Liver (tissue), 9 donors: ENCODE data around the gene ATXN1. TPM values are rescaled to one million over a fixed set of nuclear protein-coding genes. Genes with fewer than 3 reads are reported as not detected.

Source experiments
- DNase-seq: peaks from one replicate; pipeline ENCODE4 v3.0.0-alpha.2; 2017; ENCODE audit warnings: low spot score
- H3K27ac ChIP-seq, 2 donors: one replicate each; pipeline ENCODE4 v1.7.0; 2013; ENCODE audit warnings: inconsistent platforms in 2 of 2, low read length in 2 of 2, control low read depth in 1 of 2, low read depth in 1 of 2, mild to moderate bottlenecking in 1 of 2
- H3K27me3 ChIP-seq, 4 donors: one replicate each; pipeline versions ENCODE4 v1.6.1 to v1.7.0; 2013; ENCODE audit warnings: low read length in 3 of 4, inconsistent platforms in 1 of 4, mild to moderate bottlenecking in 1 of 4, moderate library complexity in 1 of 4; ENCODE audit not compliant: control insufficient read depth in 4 of 4, insufficient read depth in 4 of 4
- H3K36me3 ChIP-seq, 4 donors: one replicate each; pipeline versions ENCODE4 v1.6.1 to v1.7.0; 2013; ENCODE audit warnings: low read length in 3 of 4, mild to moderate bottlenecking in 3 of 4, low read depth in 1 of 4, moderate library complexity in 1 of 4; ENCODE audit not compliant: control insufficient read depth in 4 of 4, insufficient read depth in 3 of 4
- H3K4me1 ChIP-seq, 4 donors: one replicate each; pipeline versions ENCODE4 v1.6.1 to v1.7.0; 2013; ENCODE audit warnings: low read length in 3 of 4, mild to moderate bottlenecking in 3 of 4, moderate library complexity in 1 of 4; ENCODE audit not compliant: control insufficient read depth in 4 of 4, insufficient read depth in 4 of 4
- H3K4me3 ChIP-seq, 3 donors: one replicate each; pipeline versions ENCODE4 v1.6.1 to v1.7.0; 2013; ENCODE audit warnings: low read length in 3 of 3, control low read depth in 1 of 3, low read depth in 1 of 3, mild to moderate bottlenecking in 1 of 3
- H3K9ac ChIP-seq, 2 donors: one replicate each; pipeline ENCODE4 v1.7.0; 2013; ENCODE audit warnings: low read length in 2 of 2, mild to moderate bottlenecking in 2 of 2, moderate library complexity in 2 of 2, control low read depth in 1 of 2, low read depth in 1 of 2
- H3K9me3 ChIP-seq, 4 donors: one replicate each; pipeline versions ENCODE4 v1.6.1 to v1.7.0; 2013; ENCODE audit warnings: low read length in 3 of 4; ENCODE audit not compliant: control insufficient read depth in 4 of 4
- CTCF ChIP-seq: fragments of 150-350 bp; IDR thresholded peaks from 2 replicates; pipeline ENCODE4 v1.5.1; 2017; ENCODE audit warnings: improper control_type of control experiment, low read depth, low read length; ENCODE audit not compliant: missing input control
- EGR1 ChIP-seq, 2 donors: IDR thresholded peaks; 2 replicates each; pipeline ENCODE4 v1.6.1; 2016 to 2018; ENCODE audit warnings: antibody characterized with exemption in 2 of 2, low read depth in 2 of 2
- FOXA1 ChIP-seq: IDR thresholded peaks from 2 replicates; pipeline ENCODE4 v1.6.1; 2016; ENCODE audit warnings: antibody characterized with exemption
- FOXA2 ChIP-seq: IDR thresholded peaks from 2 replicates; pipeline ENCODE4 v1.6.1; 2016; ENCODE audit warnings: antibody characterized with exemption
- GABPA ChIP-seq, 2 donors: IDR thresholded peaks in 1 of 2; conservative IDR thresholded peaks in 1 of 2; 2 replicates each; pipeline ENCODE4 v1.6.1; 2016; ENCODE audit warnings: antibody characterized with exemption in 2 of 2, mild to moderate bottlenecking in 1 of 2, moderate library complexity in 1 of 2
- HNF4A ChIP-seq, 2 donors: conservative IDR thresholded peaks; 2 replicates each; pipeline ENCODE4 v1.6.1; 2016; ENCODE audit warnings: antibody characterized with exemption in 2 of 2, mild to moderate bottlenecking in 2 of 2
- HNF4G ChIP-seq: IDR thresholded peaks from 2 replicates; pipeline ENCODE4 v1.6.1; 2016; ENCODE audit warnings: antibody characterized with exemption
- JUND ChIP-seq, 2 donors: IDR thresholded peaks; 2 replicates each; pipeline ENCODE4 v1.6.1; 2016; ENCODE audit warnings: antibody characterized with exemption in 2 of 2
- NR2F2 ChIP-seq: IDR thresholded peaks from 2 replicates; pipeline ENCODE4 v1.6.1; 2016; ENCODE audit warnings: antibody characterized with exemption
- RAD21 ChIP-seq, 2 donors: IDR thresholded peaks; 2 replicates each; pipeline ENCODE4 v1.6.1; 2016; ENCODE audit warnings: antibody characterized with exemption in 2 of 2, mild to moderate bottlenecking in 2 of 2
- RXRA ChIP-seq, 2 donors: IDR thresholded peaks; 2 replicates each; pipeline ENCODE4 v1.6.1; 2017 to 2018; ENCODE audit warnings: antibody characterized with exemption in 2 of 2, mild to moderate bottlenecking in 1 of 2
- SP1 ChIP-seq: IDR thresholded peaks from 2 replicates; pipeline ENCODE4 v1.6.1; 2018; ENCODE audit warnings: antibody characterized with exemption, mild to moderate bottlenecking
- TAF1 ChIP-seq: conservative IDR thresholded peaks from 2 replicates; pipeline ENCODE4 v1.6.1; 2016; ENCODE audit warnings: antibody characterized with exemption, mild to moderate bottlenecking
- YY1 ChIP-seq: IDR thresholded peaks from 2 replicates; pipeline ENCODE4 v1.6.1; 2016; ENCODE audit warnings: antibody characterized with exemption, mild to moderate bottlenecking
- ZBTB33 ChIP-seq: IDR thresholded peaks from 2 replicates; pipeline ENCODE4 v1.6.1; 2016; ENCODE audit warnings: antibody characterized with exemption
- WGBS: extraction: QIAGEN DNeasy Blood & Tissue Kit; methylation state at CpG from one replicate; pipeline ENCODE4 v1.1.7; 2013; 5-methylcytosine and 5-hydroxymethylcytosine counted together
- polyA plus RNA-seq, 2 donors: library from polyadenylated mRNA; stranded (reverse) in 1 of 2; unstranded in 1 of 2; fragments of 200-250 nt in 1 of 2; fragments of >200 nt in 1 of 2; fragmentation: Nextera tagmentation in 1 of 2; extraction: Ambion mirVana in 1 of 2; gene quantifications; one replicate each; pipeline versions ENCODE4 v1.2.1 to v1.2.3, GENCODE V29; 2013 to 2015
- total RNA-seq, 2 donors: library from RNA; depleted of rRNA; stranded (reverse); fragments of >200 nt; gene quantifications; one replicate each; pipeline ENCODE4 v1.2.3, GENCODE V29; 2014
- TF ChIP-seq, protein P1 (sequence below): IDR thresholded peaks from 2 replicates; pipeline ENCODE4 v1.6.1; 2016; ENCODE audit warnings: antibody characterized with exemption
- TF ChIP-seq, protein P2 (sequence below): IDR thresholded peaks from 2 replicates; pipeline ENCODE4 v1.6.1; 2016; ENCODE audit warnings: antibody characterized with exemption, mild to moderate bottlenecking
- TF ChIP-seq, protein P3 (sequence below): IDR thresholded peaks from 2 replicates; pipeline ENCODE4 v1.6.1; 2016; ENCODE audit warnings: antibody characterized with exemption
- donor health status: healthy.
- donor health status: healthy.
- donor health status: healthy.
- donor health status: healthy.
- donor health status: healthy.

Gene ATXN1
- total and polyA plus RNA-seq, 4 donors, result 4.3 to 29.7 (median 8.2) TPM

- H3K27ac ChIP-seq, result no peak overlapping the region
- peaks cover 0 to 3% (median 1%) of the 10 kb centered on the region in 4 donors for H3K4me1 ChIP-seq
- H3K9ac ChIP-seq, result no peak overlapping the region
Measured at GRCh38 chr6:16594849-16595248, 166.4 kb downstream of the ATXN1 start.

More at GRCh38 chr6:16594849-16595248, 166.4 kb downstream of the ATXN1 start:
- WGBS, result 90% methylated on average over 5 of the region's 5 CpGs
- H3K27me3 ChIP-seq, result no peaks in the 10 kb centered on the region
- no peaks in the 10 kb centered on the region for H3K36me3 ChIP-seq
- H3K9me3 ChIP-seq, result no peaks in the 10 kb centered on the region
- TF ChIP-seq GABPA (IDR thresholded peaks at IDR 0.05 in 1 of 2, conservative IDR thresholded peaks at IDR 0.05 in 1 of 2) (no peak), FOXA1 (no peak), TAF1 (no peak), FOXA2 (no peak), HNF4A (conservative IDR thresholded peaks at IDR 0.05) (no peak), YY1 (no peak), RAD21 (IDR thresholded peaks at IDR 0.05) (no peak), EGR1 (IDR thresholded peaks at IDR 0.05; ENCODE audit: low read depth in 2 of 2) (no peak), NR2F2 (no peak), RXRA (IDR thresholded peaks at IDR 0.05) (no peak), JUND (IDR thresholded peaks at IDR 0.05) (no peak), SP1 (no peak), ZBTB33 (no peak), CTCF (no peak), HNF4G (no peak)
- TF ChIP-seq, protein P1, sequence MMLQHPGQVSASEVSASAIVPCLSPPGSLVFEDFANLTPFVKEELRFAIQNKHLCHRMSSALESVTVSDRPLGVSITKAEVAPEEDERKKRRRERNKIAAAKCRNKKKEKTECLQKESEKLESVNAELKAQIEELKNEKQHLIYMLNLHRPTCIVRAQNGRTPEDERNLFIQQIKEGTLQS, result no peak
- TF ChIP-seq, protein P2, sequence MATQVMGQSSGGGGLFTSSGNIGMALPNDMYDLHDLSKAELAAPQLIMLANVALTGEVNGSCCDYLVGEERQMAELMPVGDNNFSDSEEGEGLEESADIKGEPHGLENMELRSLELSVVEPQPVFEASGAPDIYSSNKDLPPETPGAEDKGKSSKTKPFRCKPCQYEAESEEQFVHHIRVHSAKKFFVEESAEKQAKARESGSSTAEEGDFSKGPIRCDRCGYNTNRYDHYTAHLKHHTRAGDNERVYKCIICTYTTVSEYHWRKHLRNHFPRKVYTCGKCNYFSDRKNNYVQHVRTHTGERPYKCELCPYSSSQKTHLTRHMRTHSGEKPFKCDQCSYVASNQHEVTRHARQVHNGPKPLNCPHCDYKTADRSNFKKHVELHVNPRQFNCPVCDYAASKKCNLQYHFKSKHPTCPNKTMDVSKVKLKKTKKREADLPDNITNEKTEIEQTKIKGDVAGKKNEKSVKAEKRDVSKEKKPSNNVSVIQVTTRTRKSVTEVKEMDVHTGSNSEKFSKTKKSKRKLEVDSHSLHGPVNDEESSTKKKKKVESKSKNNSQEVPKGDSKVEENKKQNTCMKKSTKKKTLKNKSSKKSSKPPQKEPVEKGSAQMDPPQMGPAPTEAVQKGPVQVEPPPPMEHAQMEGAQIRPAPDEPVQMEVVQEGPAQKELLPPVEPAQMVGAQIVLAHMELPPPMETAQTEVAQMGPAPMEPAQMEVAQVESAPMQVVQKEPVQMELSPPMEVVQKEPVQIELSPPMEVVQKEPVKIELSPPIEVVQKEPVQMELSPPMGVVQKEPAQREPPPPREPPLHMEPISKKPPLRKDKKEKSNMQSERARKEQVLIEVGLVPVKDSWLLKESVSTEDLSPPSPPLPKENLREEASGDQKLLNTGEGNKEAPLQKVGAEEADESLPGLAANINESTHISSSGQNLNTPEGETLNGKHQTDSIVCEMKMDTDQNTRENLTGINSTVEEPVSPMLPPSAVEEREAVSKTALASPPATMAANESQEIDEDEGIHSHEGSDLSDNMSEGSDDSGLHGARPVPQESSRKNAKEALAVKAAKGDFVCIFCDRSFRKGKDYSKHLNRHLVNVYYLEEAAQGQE, result no peak
- TF ChIP-seq, protein P3, sequence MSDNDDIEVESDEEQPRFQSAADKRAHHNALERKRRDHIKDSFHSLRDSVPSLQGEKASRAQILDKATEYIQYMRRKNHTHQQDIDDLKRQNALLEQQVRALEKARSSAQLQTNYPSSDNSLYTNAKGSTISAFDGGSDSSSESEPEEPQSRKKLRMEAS, result no peak
- DNase-seq, result no peak
- H3K4me3 ChIP-seq, result no peak overlapping the region
